ENCODE data around the gene HSPA12A.

Gene HSPA12A

DNA sequence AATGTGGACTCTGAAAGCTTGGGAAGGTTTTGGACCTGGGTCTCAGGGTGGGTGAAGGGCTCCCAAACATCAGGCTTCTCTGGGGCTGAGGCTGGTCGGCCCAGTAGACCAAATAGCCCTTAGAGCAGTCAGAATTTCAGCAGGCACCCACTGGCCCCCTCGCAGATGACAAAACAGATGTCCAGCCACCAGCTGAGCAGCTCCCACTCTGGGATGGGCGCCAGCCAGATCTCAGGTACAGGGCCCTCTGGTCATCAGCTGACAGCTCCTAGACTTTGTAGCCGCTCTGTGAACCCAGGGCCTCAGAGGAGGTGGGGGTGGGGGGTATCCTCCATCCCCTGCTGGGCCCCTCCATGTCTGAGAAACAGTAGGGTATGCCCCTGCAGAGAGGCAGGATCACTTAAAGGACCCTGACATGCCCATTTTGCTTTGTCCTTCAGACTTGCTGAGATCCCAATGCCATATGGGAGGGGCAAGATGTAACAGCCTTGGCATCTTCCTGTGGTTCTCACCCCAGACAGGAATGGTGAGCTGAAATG, 26.5 kb downstream of the HSPA12A start:
- Histone ChIP-seq H3K4me1 (ENCODE audit: control insufficient read depth in 2 of 2, insufficient read depth in 1 of 2, low read depth in 1 of 2, low read length in 2 of 2) (peaks cover 0 to 2% of the 10 kb centered on the region in 2 donors), H3K23ac (ENCODE audit: low read depth, low read length, poor library complexity) (peak overlapping the region; percentile 14), H3K14ac (ENCODE audit: low read length) (no peak overlapping the region), H2BK12ac (ENCODE audit: low read length) (no peak overlapping the region), H2AK5ac (ENCODE audit: low read depth, low read length) (peak overlapping the region; percentile 19), H2AFZ (ENCODE audit: low read length) (no peak overlapping the region), H3K18ac (ENCODE audit: low read length) (no peak overlapping the region), H3K4me3 (ENCODE audit: low read length in 2 of 2) (no peak overlapping the region), H2BK15ac (ENCODE audit: low read length) (no peak overlapping the region), H3K79me1 (ENCODE audit: low read depth, low read length) (no peaks in the 10 kb centered on the region), H2BK5ac (ENCODE audit: low read length) (no peak overlapping the region), H3K4ac (ENCODE audit: low read length) (no peak overlapping the region), H3K4me2 (ENCODE audit: insufficient read depth, low read length, poor library complexity, severe bottlenecking) (no peak overlapping the region), H2BK120ac (ENCODE audit: low read depth, low read length) (no peak overlapping the region), H3K9me3 (replicated peaks in 1 of 2; ENCODE audit: control insufficient read depth in 2 of 2, insufficient read depth in 1 of 2, low read depth in 1 of 2, low read length in 2 of 2) (peaks cover 0 to 1% of the 10 kb centered on the region in 2 donors), H4K91ac (ENCODE audit: low read depth, low read length, poor library complexity) (no peak overlapping the region), H3K27ac (replicated peaks; ENCODE audit: low read length) (no peak overlapping the region), H3K9ac (ENCODE audit: low read depth, low read length, poor library complexity) (no peak overlapping the region), H3K27me3 (ENCODE audit: control insufficient read depth in 3 of 3, insufficient read depth in 3 of 3, low read depth in 1 of 3, low read length in 3 of 3) (peaks cover 0 to 15% (median 0%) of the 10 kb centered on the region in 3 experiments), H3K36me3 (replicated peaks in 1 of 2; ENCODE audit: control insufficient read depth in 2 of 2, insufficient read depth in 2 of 2, low read length in 2 of 2) (no peaks in the 10 kb centered on the region), H4K8ac (ENCODE audit: low read depth, low read length) (no peak overlapping the region)
- DNase-seq (ENCODE audit: low spot score), result no peak
- WGBS, 2 donors (ENCODE audit: extremely low coverage in 2 of 2, insufficient read length in 2 of 2, insufficient replicate concordance in 1 of 2), result no CpG with 5 or more reads among the region's 4 CpGs

DNA sequence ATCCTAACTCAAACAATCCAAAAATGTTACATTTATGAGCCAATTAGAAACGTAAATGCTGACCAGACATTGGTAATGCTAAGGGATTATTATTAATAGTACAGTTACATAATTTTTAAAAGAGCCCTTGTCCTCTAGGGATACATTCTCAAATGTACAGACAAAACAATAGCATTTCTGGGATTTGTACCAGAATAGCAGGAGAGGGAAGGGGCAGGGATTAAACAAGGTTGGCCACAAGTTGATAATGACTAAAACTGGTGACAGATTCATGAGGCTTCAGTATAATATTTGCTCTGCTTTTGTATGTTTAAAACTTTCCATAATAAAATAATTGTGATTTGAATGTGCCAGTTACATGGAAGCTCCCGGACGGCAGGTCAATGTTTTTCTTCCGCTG, 27.0 kb downstream of the HSPA12A start:
- no peaks in the 10 kb centered on the region for H3K4me1 ChIP-seq (ENCODE audit: control insufficient read depth in 2 of 2, insufficient read depth in 1 of 2, low read depth in 1 of 2, low read length in 2 of 2)
- H3K27ac ChIP-seq (replicated peaks; ENCODE audit: low read length), result no peak overlapping the region
- H3K4ac ChIP-seq (ENCODE audit: low read length), result no peak overlapping the region
- H3K23ac ChIP-seq (ENCODE audit: low read depth, low read length, poor library complexity), result no peak overlapping the region
- no peak overlapping the region for H2AK5ac ChIP-seq (ENCODE audit: low read depth, low read length)
- H3K9me3 ChIP-seq (replicated peaks in 1 of 2; ENCODE audit: control insufficient read depth in 2 of 2, insufficient read depth in 1 of 2, low read depth in 1 of 2, low read length in 2 of 2), result peaks cover 0 to 1% of the 10 kb centered on the region in 2 donors
- no peak overlapping the region for H3K14ac ChIP-seq (ENCODE audit: low read length)
- no peaks in the 10 kb centered on the region for H3K79me1 ChIP-seq (ENCODE audit: low read depth, low read length)
- H4K91ac ChIP-seq (ENCODE audit: low read depth, low read length, poor library complexity), result no peak overlapping the region
- H4K8ac ChIP-seq (ENCODE audit: low read depth, low read length), result no peak overlapping the region
- no peak overlapping the region for H3K18ac ChIP-seq (ENCODE audit: low read length)
- no peak overlapping the region for H3K4me3 ChIP-seq (ENCODE audit: low read length in 2 of 2)
- no peak overlapping the region for H2BK15ac ChIP-seq (ENCODE audit: low read length)
- H2BK12ac ChIP-seq (ENCODE audit: low read length), result no peak overlapping the region
- no peak overlapping the region for H2AFZ ChIP-seq (ENCODE audit: low read length)
- WGBS, 2 donors (ENCODE audit: extremely low coverage in 2 of 2, insufficient read length in 2 of 2, insufficient replicate concordance in 1 of 2), result no CpG with 5 or more reads among the region's 4 CpGs
- DNase-seq (ENCODE audit: low spot score), result no peak
- no peaks in the 10 kb centered on the region for H3K36me3 ChIP-seq (replicated peaks in 1 of 2; ENCODE audit: control insufficient read depth in 2 of 2, insufficient read depth in 2 of 2, low read length in 2 of 2)
- no peak overlapping the region for H2BK120ac ChIP-seq (ENCODE audit: low read depth, low read length)
- no peak overlapping the region for H3K9ac ChIP-seq (ENCODE audit: low read depth, low read length, poor library complexity)
- no peak overlapping the region for H3K4me2 ChIP-seq (ENCODE audit: insufficient read depth, low read length, poor library complexity, severe bottlenecking)
- H3K27me3 ChIP-seq (ENCODE audit: control insufficient read depth in 3 of 3, insufficient read depth in 3 of 3, low read depth in 1 of 3, low read length in 3 of 3), result peaks cover 0 to 12% (median 0%) of the 10 kb centered on the region in 3 experiments
- H2BK5ac ChIP-seq (ENCODE audit: low read length), result no peak overlapping the region

DNA sequence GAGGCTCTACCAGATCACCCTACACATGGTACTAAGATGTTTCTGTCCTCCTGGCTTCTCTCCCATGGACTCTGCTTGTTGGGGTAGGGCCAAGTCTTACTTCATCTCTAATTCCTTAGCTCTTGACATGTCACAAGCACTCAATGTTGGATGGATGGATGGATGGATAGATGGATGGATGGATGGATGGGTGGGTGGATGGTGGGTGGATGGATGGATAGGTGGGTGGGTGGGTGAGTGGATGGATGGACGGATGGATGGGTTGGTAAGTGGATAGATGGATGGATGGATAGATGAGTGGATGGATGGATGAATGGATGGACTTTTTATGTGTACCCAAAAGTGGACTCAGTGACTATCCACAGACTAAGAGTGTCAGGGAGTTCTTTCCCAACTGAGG, 28.5 kb downstream of the HSPA12A start:
- H4K91ac ChIP-seq (ENCODE audit: low read depth, low read length, poor library complexity), result no peak overlapping the region
- H2BK5ac ChIP-seq (ENCODE audit: low read length), result no peak overlapping the region
- no peak overlapping the region for H2BK12ac ChIP-seq (ENCODE audit: low read length)
- no peaks in the 10 kb centered on the region for H3K36me3 ChIP-seq (replicated peaks in 1 of 2; ENCODE audit: control insufficient read depth in 2 of 2, insufficient read depth in 2 of 2, low read length in 2 of 2)
- no peak overlapping the region for H3K18ac ChIP-seq (ENCODE audit: low read length)
- H2BK120ac ChIP-seq (ENCODE audit: low read depth, low read length), result no peak overlapping the region
- peaks cover 0 to 7% (median 0%) of the 10 kb centered on the region in 3 experiments for H3K27me3 ChIP-seq (ENCODE audit: control insufficient read depth in 3 of 3, insufficient read depth in 3 of 3, low read depth in 1 of 3, low read length in 3 of 3)
- H3K27ac ChIP-seq (replicated peaks; ENCODE audit: low read length), result no peak overlapping the region
- H3K9me3 ChIP-seq (replicated peaks in 1 of 2; ENCODE audit: control insufficient read depth in 2 of 2, insufficient read depth in 1 of 2, low read depth in 1 of 2, low read length in 2 of 2), result peaks cover 0 to 1% of the 10 kb centered on the region in 2 donors
- no peak overlapping the region for H3K4me2 ChIP-seq (ENCODE audit: insufficient read depth, low read length, poor library complexity, severe bottlenecking)
- H3K4me1 ChIP-seq (ENCODE audit: control insufficient read depth in 2 of 2, insufficient read depth in 1 of 2, low read depth in 1 of 2, low read length in 2 of 2), result peaks cover 0 to 2% of the 10 kb centered on the region in 2 donors
- no peak overlapping the region for H3K4ac ChIP-seq (ENCODE audit: low read length)
- 100% methylated on average over 1 of the region's 1 CpG; no CpG with 5 or more reads in 1 of the 2 donors for WGBS, 2 donors (ENCODE audit: extremely low coverage in 2 of 2, insufficient read length in 2 of 2, insufficient replicate concordance in 1 of 2)
- H3K14ac ChIP-seq (ENCODE audit: low read length), result no peak overlapping the region
- DNase-seq (ENCODE audit: low spot score), result no peak
- H3K4me3 ChIP-seq (ENCODE audit: low read length in 2 of 2), result no peak overlapping the region
- H3K79me1 ChIP-seq (ENCODE audit: low read depth, low read length), result no peaks in the 10 kb centered on the region
- no peak overlapping the region for H2AFZ ChIP-seq (ENCODE audit: low read length)
- H2BK15ac ChIP-seq (ENCODE audit: low read length), result no peak overlapping the region
- H4K8ac ChIP-seq (ENCODE audit: low read depth, low read length), result no peak overlapping the region
- no peak overlapping the region for H3K23ac ChIP-seq (ENCODE audit: low read depth, low read length, poor library complexity)
- H3K9ac ChIP-seq (ENCODE audit: low read depth, low read length, poor library complexity), result no peak overlapping the region
- no peak overlapping the region for H2AK5ac ChIP-seq (ENCODE audit: low read depth, low read length)

DNA sequence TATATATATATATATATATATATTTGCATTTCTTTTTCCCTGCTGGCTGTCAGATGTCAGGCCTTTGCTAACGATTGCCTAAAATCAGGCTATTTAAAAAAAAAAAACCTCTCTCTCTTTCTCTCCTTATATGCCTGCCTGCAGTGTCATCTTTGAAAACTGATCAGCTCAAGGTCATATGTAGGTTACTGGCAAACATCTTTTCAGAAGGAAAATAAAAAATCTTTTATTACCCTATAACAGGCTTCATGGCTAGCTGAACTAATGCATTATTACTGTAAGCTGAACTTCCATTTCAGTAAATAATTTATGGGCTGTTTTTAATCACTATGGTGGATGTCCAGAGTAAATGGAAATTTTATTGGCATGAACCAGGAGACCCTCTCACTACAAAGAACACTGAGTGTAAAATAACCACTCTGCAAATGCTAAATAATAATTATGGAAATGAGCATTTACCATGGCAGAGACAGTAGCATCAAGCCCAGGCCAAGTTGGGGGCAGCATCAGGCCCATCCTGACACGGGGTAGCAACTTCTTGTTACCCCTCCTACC, 29.3 kb downstream of the HSPA12A start:
- no peak overlapping the region for H3K9ac ChIP-seq (ENCODE audit: low read depth, low read length, poor library complexity)
- DNase-seq (ENCODE audit: low spot score), result no peak
- no peak overlapping the region for H4K91ac ChIP-seq (ENCODE audit: low read depth, low read length, poor library complexity)
- H3K9me3 ChIP-seq (replicated peaks in 1 of 2; ENCODE audit: control insufficient read depth in 2 of 2, insufficient read depth in 1 of 2, low read depth in 1 of 2, low read length in 2 of 2), result peaks cover 0 to 1% of the 10 kb centered on the region in 2 donors
- H2BK12ac ChIP-seq (ENCODE audit: low read length), result no peak overlapping the region
- no peak overlapping the region for H3K14ac ChIP-seq (ENCODE audit: low read length)
- no peaks in the 10 kb centered on the region for H3K79me1 ChIP-seq (ENCODE audit: low read depth, low read length)
- H2BK5ac ChIP-seq (ENCODE audit: low read length), result no peak overlapping the region
- H3K4me3 ChIP-seq (ENCODE audit: low read length in 2 of 2), result no peak overlapping the region
- no peaks in the 10 kb centered on the region for H3K36me3 ChIP-seq (replicated peaks in 1 of 2; ENCODE audit: control insufficient read depth in 2 of 2, insufficient read depth in 2 of 2, low read length in 2 of 2)
- no peak overlapping the region for H2BK120ac ChIP-seq (ENCODE audit: low read depth, low read length)
- H3K18ac ChIP-seq (ENCODE audit: low read length), result no peak overlapping the region
- H3K27me3 ChIP-seq (ENCODE audit: control insufficient read depth in 3 of 3, insufficient read depth in 3 of 3, low read depth in 1 of 3, low read length in 3 of 3), result peaks cover 0 to 3% (median 0%) of the 10 kb centered on the region in 3 experiments
- H3K4me1 ChIP-seq (ENCODE audit: control insufficient read depth in 2 of 2, insufficient read depth in 1 of 2, low read depth in 1 of 2, low read length in 2 of 2), result peaks cover 0 to 2% of the 10 kb centered on the region in 2 donors
- no peak overlapping the region for H3K23ac ChIP-seq (ENCODE audit: low read depth, low read length, poor library complexity)
- no peak overlapping the region for H3K27ac ChIP-seq (replicated peaks; ENCODE audit: low read length)
- H2AFZ ChIP-seq (ENCODE audit: low read length), result no peak overlapping the region
- no CpG with 5 or more reads among the region's 2 CpGs for WGBS, 2 donors (ENCODE audit: extremely low coverage in 2 of 2, insufficient read length in 2 of 2, insufficient replicate concordance in 1 of 2)
- no peak overlapping the region for H3K4me2 ChIP-seq (ENCODE audit: insufficient read depth, low read length, poor library complexity, severe bottlenecking)
- H2AK5ac ChIP-seq (ENCODE audit: low read depth, low read length), result no peak overlapping the region
- no peak overlapping the region for H2BK15ac ChIP-seq (ENCODE audit: low read length)
- no peak overlapping the region for H3K4ac ChIP-seq (ENCODE audit: low read length)
- no peak overlapping the region for H4K8ac ChIP-seq (ENCODE audit: low read depth, low read length)

Data from neuronal stem cell (in vitro differentiated cells).